Measurements from ENCODE around the gene SEZ6L.

The SEZ6L gene

GRCh38 chr22:26428515-26429457, 259.5 kb downstream of the SEZ6L start, which contains the start of gene ASPHD2:
ASPHD2 (plus strand) TSS chr22:26429260; CDS start chr22:26433616, 4,356 bp downstream.
- peak; percentile 90 for DNase-seq (ENCODE audit: low spot score)

GRCh38 chr22:26429458-26430286, 260.4 kb downstream of the SEZ6L start:
- DNase-seq (ENCODE audit: low spot score) = peak; percentile 41

- DNase-seq (ENCODE audit: low spot score) = no peak
Measured at GRCh38 chr22:26430600-26430999, 261.3 kb downstream of the SEZ6L start.

- DNase-seq (ENCODE audit: low spot score) = no peak
Measured at GRCh38 chr22:26431261-26431995, 262.2 kb downstream of the SEZ6L start.

GRCh38 chr22:26432619-26433311, 263.5 kb downstream of the SEZ6L start:
- DNase-seq (ENCODE audit: low spot score) = no peak
